Activated T-cell treated with anti-CD3 and anti-CD28 coated beads for 24 hours (primary cell): Measurements from ENCODE around the gene COL4A4.

Experiments
- DNase-seq: peaks from one replicate; pipeline ENCODE4 v3.0.0-alpha.2; 2020; ENCODE audit warnings: low read depth

Gene COL4A4

DNA sequence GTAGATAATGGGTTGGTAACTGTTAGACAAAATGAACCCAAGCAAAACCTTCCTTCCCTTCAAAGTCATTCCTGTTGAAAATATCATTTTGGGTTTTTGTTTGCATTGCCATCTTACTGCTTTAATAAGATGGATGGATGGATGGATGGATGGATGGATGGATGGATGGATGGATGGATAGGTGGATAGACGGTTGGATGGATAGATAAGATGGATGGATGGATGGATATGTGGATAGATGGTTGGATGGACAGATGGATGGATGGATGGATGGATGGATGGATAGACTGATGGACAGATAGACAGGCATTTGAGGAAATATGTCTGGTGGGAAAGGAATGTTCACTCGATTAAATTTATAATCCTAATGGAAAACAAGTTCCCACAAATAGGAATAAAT is 133.2 kb downstream of the COL4A4 start:
- no peak for DNase-seq

DNA sequence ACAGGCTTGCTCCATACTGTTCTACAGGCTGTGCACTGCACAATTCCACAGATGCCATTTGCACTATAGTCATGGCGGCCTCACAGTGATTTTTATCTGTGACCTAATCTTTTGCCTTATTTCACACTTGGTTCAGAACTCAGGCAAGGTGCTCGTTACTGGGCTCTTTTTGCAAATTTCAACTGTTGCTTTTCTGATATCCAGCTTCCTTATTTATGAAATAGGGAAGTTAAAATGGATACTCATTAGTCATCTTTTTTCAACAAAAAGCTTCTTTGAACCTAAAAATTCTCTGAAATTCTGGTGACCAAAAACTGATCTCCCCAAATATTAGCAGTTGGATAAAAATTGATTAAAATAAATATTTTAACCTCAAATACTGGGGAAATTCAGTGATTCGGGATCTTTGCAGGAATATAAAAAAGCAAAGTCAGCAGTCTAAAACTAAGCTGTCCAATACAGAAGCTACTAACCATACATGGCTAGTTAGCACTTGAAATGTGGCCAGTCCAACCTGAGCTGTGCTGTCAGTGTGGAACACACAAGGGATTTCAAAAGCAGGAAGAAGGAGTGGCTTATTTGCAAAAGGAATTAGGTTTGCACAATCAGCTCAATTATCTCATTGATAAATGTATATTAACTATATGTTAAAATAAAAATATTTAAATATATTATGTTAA is 134.4 kb downstream of the COL4A4 start:
- DNase-seq: no peak

DNA sequence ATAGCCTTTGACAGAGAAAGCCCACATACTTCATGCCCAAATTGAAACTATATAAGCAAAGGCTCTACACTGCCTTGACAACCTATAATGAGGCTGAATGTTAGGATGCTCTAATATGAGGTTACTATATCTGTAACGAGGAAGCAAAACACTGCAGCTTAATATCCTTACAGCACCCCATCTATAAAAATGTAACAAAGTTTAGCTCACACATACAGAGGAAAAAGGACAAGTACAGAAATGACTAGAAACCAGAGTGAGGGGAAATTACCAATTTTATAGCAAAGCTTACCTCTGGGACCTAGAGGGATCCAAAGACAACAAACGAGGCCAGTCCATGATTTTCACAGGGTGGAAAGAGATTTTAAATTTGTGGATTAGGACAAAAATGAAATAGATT is 138.5 kb downstream of the COL4A4 start:
- DNase-seq: no peak

DNA sequence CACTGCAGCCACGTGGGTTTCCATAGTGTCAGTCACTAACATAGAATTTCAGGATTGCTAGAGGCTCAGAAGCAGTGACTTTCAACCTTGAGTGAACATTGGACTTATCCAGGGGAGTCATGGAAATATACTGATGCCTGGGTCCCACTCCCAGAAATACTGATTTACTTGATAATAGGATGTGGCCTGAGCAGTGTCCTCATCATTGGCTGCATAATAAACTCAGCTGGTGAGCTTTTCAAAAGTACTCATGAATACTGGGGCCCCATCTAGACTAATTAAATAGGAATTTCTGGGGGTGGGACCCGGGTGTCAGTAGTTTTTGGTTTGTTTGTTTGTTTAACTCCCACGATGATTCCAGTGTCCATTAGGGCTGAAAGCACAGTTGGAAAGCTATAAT is 141.4 kb downstream of the COL4A4 start:
- no peak for DNase-seq

DNA sequence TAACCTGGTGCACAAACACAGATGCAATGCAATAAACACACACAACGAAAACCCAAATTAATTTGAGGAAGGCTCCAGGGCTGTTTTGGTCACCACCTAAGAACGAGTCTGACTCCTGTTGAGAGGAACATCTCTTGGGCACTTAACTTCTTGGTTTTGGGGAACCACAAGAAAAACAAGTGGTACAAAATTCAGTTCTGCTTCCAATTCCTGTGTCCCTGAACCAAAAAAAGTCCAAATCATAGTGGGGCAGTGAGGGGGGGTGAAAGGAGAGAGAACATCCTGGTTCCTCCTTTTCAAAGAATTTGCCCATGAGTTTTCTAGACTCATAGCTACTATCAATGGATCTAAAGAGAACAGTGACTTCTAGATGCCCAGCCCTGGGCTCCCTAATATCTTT is 143.6 kb downstream of the COL4A4 start:
- no peak for DNase-seq

DNA sequence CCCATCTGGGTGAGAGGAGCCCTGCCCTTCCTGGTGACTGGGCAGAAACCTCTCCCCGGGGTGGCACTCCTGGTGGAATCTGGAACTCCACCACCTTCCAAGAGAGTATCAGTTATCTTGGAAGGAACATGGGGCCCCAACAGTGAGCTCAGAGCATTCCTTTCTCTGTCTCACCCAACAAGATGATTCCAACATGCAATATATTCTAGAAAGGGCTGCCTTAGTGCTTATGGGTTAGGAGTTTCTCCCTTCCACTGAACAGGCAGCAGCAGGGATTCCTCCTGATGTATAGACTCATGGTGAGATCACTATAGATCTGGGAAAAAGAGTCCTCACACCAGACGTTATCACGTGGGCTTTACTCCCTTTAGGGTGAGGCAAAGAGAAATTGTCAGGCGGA is 147.1 kb downstream of the COL4A4 start:
- DNase-seq: no peak

DNA sequence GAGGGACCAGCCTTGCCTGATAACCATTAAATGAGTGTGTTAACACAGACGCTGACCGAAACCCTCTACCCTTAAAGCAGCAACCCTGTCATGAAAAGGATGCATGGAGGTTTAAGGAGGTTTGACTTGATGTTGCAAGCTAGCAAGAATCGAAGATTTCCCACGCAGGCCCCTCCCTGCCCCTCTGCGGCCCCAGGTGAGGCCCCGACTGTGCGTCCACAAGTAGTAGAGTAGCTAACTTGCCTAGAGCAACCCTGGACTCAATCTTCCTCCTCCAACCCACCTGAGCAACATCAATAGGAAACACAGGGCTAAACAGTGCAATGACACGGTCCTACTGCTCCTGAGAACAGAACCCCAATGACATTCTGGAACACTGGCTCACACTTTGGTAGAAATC is 150.1 kb downstream of the COL4A4 start:
- DNase-seq: no peak

DNA sequence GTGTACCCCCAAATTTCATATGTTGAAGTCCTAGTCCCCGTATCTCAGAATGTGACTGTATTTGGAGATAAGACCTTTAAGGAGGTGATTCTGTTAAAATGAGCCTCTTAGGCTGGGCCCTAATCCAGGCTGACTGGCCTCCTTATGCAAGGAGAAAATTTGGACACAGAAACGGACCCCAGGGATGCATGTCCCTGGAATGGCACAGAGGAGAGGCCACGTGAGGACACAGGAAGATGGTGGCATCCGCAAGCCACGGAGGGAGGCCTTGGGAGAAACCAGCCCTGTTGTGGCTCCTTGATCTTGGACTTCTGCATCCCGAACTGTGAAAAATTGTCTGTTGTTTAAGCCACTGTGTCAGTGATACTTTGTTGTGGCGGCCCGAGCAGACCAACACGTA is 150.7 kb downstream of the COL4A4 start:
- no peak for DNase-seq

DNA sequence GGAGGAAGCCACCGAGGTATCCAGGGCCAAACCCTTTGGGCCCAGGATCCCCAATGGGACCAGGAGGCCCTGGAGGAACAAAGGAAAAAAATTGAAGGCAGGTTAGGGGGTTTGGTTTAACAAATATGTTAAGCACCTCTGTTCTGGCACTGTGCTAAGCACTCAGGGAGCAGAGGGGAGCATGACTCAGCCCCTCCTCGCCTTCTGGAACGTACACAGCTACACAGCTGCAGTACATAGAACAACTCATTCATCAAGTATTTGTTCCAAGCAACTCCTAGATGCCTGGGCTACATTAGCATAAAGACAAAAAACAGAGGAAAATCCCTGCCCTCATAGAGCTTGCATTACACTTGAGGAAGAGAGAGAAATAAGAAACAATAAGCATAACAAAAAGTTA is 153.6 kb downstream of the COL4A4 start:
- DNase-seq: no peak

DNA sequence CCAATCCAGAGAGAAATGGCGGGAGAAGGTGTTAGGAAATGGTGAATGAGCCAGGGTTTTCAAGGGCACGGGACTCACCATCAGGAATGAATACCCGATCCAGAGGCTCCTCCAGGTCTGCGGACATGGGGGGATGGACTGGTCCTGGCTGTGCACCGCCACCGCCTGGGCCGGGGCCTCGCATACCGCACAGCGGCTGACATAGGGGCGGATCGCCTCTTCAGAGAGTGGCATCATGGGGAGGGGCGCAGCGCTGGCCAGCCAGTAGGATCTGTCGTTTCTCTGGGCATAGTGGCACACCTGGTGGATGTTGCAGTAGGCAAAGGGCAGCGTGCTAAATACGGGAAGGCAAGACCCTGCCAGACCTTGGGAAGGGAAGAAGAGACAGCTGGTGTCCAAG is 156.1 kb downstream of the COL4A4 start:
- DNase-seq: no peak

DNA sequence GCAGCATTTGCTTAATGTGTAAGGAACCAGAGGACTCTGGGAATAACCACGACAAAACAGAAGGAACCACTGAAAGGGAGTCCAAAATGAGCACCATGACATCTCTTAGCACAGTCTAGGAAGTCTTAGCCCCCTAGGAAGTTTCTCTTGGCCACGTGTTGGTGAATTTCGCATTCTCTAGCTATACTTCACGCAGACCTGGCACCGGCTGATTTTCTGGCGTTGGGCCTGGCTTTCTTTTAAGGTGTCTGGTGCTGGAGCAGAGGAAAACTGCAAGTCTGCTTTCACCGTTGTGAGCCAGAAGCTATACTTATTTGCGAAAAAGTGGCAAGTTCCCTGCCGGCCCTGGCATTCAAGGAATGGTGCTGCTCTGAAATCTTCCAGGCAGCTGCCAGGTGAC is 156.9 kb downstream of the COL4A4 start:
- DNase-seq: no peak

DNA sequence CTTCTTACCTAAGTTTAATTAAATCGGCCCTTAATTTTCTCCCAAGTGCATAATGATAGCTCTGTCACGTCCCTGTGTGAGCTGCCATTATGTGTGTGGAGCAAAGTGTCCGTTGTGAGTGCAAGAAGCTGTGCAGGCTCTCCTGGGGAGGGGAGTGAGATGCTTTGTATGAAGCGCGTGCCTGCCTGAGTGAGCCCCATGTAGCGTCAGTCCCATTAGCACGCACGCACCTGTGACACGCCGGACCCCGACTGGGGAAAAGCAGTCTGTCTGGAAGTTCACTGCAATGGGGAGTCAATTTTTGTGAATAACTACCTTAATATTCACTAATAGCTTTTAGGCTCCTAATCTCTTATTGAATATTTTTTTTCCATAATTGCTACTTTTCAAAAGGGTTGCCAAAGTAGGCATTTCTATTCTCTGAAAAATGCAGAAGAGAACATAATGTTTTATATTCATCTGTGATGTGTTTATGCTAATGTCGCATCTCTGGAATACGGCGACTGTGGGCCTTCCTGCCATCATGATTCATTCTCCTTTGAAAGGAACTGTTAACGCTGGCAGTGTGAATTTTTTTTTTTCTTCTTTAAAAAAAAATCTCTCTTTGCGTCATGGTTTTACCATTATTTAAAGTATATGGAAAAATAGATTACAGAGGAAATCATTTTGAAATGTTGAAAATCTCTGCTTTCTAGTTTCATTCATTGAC is 157.7 kb downstream of the COL4A4 start:
- DNase-seq: no peak

DNA sequence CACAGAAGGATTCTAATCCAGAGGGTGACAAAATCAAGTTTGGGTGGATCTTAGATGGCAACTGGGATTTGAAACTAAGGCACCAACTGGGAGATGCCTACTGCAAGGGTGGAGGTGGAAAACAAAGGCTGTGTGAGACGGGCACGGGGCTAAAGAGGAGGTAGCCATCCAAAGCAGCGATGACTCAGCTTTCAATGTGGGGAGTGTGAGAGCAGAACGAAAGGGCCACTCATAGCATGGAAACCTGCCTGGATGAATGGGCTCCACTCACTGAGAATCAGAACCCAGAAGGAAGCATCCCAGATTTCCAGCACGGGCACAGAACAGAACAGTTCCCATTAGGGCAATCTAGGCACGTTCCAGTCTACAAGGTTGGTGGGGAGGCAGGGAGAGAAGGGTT is 159.5 kb downstream of the COL4A4 start:
- no peak for DNase-seq

DNA sequence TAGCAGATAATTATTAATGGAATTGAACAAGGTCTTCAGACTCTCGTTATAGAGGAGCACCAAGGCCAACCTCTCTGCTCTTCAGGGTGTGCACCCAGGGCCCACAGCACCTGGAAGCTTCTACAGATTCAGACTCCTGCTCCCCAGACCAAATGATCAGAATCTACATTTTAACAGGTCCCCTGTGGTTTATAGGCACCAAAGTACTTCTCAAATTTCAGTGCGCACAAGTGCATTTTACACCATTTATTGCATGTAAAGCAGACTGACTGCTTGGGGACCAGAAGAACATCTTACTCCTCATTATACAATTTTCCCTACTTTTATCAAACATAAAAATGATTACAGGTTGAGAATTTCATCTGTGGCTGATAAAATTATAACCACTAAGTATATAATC is 163.9 kb downstream of the COL4A4 start:
- DNase-seq: no peak

DNA sequence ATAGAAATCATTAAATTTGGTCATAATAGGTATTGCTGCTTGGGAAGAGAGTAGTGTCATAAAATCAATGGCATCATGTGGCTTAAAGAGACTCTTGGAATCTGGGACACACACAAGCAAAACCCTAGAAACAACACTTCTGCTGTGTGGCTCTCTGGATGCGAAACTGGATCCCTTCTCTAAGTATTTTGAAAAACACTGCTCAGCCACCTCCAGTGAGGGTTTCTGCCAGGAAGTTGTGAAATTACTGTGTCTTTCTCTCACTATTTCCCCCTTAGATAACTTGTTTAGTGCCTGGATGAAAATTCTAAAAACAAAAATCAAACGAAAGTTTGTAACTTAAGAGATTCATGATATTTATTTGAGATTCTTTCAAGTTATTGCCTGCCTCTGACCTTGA is 164.3 kb downstream of the COL4A4 start:
- DNase-seq: no peak

DNA sequence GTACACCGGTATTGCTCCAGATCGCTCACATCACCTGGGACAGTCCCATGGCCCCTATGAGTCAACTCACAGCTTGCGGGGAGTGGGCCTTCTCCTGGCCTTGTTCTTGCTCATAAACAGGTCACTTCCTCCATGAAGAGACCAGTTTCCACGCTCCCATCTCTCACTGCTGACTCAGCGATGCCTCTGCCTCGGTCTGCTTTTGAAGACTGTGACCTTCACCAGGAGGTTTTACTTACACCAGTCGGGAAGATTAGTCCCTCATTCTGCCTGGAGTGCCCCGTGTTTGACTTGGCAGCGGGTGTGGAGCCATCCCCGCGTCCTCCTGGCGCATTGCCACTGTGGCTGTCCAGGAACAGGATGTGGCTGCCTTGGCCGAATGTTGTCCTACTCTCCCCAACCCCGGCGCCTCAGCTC is 168.4 kb downstream of the COL4A4 start:
- peak; percentile 23 for DNase-seq

DNA sequence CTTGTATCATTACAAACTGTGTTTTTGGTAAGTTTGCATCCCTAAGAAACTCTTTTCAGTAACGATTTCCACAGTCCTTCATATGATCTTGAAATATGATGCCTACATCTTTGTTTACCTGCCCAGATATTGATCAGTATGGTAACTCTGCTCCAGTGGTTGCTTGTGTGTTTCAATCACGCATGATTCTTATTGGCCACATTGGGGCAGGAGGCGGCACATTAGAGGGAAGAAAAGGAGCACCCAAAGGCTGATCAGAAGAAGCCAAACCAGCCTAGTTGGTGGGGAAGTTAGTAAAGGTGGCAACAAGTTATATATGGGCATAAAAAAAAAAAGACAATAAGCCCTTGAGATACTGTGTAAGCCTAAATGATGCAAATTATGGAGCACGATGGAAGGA is 169.2 kb downstream of the COL4A4 start:
- no peak for DNase-seq

DNA sequence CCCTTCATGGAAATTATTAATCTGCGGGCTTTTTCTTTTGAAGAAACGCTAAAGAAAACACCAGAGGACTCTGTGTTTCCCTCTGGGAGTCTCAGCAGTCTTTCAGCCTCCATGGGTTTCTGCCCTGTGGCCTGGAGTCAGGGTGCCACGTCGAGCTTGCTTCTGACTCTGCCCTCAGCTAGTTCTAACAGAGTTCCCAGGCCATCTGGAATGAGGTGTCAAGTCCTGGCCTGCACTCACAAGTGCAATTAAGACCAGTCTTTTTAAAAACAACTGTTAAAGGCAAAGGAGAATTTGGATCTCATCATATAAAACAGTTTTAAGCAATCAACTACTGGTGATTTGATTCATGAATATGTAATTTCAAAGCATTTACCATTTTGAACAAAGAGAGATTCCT is 170.8 kb downstream of the COL4A4 start:
- no peak for DNase-seq

DNA sequence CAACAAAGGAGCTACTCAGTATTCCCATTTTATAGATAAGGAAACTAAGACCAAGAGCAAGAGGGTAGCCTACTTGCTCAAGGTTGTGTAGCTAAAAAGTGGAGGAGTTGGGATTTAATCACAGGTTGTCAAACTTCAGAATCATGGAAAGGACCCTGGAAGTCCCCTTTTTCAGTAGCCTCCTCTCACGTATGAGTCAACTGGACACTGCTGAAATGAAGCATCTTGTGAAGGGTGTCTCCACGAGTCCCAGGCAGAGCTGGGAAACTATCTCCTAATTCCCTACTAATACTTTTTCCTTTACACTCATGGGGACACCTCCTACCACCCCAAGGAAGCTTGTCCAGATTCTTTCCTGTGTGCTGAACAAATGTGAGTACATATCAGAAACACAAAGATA is 172.3 kb downstream of the COL4A4 start:
- DNase-seq: no peak

DNA sequence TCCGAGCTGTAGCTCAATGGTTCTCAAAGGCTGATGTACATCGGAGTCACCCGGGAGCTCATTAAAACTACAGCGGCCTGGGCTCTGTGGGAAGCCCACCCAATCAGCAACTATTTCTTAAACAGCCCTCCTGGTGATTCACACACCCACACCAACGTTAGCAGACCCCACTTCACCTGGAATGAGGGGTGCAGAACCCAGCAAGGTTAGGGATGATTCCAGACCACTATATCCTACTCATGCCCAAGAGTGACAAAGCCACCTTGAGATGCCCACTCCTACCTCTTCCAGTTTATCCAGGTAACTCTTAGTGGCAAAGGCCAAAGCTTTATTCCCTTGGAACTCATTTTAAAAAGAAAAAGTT is 178.4 kb downstream of the COL4A4 start:
- no peak for DNase-seq

DNA sequence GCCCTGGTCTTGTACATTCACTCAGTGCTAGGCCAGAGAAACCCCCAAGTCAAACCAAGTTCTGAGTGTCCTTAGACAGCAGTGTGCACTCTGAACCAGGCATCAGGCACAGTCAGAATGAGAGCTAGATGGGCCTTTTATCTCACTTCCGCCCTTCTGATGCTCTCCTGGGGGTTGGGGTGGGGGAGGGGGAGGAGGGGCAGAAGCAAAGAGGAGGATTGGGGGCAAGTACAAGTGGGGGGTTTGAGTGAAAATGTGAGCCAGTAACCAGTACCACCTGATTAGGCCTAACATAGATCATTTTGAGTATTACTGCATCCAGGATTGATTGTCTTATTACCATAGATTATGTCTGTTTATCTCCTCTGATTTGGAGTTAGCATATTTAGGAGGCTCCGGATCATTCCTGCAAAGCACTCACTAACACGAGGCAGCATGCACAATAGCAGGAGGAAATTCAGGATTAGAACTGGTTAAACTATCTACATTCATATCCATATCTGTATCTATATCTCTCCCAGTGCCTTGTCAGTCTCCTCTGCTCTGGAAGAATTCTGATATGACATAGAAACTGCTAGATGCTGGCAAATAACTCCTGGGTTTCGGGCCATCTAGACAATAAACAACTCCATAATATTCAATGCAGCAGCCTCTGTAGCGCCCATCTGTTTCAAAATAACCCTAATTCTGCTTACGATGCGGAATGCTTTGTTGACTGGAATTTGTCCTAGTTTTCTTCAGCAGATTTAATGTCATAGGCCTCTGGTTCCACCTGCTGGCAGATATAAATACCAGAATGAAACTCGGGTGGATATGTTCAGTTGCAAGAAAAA is 179.0 kb downstream of the COL4A4 start:
- DNase-seq: no peak

DNA sequence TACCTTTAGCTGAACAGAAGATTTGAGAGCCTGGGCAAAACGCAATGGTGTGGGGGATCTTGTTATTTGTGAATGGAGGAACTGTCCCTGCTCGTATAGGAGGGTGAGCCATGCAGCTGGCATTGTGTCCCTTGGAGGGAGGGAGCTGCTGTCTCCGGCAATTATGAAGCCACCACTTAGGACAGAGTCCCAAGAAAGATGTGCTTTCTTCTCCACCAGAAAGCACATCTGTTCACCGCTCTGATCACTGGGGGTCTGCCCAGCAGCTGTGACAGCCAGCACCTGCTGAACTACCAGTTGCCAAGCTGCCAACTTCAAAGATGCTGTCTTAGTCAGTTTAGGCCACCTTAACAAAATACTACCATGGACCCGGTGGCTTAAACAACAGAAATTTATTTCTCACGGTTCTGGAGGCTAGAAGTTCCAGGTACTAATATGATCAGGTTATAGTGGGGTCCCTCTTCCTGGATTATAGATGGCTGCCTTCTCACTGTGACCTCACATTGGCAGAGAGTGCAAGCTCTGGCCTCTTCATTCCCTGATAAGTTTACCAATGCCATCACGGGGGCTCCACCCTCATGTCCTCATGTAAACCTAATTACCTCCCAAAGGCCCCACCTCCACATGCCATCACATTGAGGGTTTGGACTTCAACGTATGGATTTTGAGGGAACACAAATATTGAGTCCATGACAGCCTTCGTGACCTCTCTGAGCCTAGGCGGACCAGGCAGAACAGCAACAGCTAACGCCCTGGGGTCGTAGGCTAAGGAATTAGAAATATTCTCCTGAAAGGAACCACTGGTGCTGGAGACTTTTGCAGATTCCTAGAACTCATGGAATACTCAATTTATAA is 179.9 kb downstream of the COL4A4 start:
- DNase-seq: no peak
